ENCODE data around the gene JUP.

JUP gene

DNA sequence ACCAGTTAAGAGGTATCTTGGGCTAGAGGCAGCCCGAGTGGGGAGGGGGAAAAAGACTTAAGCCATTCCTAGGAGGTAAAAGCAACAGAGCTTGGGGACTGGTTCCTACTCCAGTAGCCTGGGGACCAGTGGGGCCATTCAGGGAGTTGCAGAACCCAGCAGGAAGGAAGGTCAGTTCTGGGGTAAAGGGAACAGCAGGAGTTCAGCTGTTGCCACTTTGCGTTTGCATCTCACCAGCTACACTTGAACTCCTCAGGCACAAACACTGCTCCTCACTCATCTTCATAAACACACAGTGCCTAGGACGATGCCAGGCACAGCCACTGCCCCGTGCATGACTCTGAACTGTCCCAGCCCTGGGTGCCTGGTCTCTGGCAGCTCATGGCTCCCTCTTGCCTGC is 56.0 kb downstream of the JUP start:
- DNase-seq (ENCODE audit: low read depth, low spot score) = no peak
- H3K27ac ChIP-seq = no peak overlapping the region

DNA sequence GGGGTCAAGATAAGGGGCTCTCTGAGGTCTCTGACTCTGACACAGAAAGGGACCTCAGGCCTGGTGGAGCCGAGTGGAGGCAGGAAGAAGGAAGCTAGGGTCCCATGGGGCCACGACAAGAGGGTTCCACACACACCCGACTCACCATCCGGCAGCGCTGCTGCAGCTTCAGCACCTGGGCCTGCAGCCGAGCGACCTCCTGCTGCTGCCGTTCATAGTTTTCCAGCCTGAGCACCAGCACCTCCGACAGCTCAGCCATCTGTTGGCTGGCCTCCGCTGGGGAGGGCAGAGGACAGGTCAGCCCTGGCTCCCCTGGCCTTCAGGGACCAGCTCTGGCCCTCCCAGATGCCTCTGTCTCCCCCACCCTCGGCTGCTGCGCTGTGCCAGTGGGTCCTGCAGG is 58.5 kb downstream of the JUP start:
- DNase-seq (ENCODE audit: low read depth, low spot score) = no peak
- H3K27ac ChIP-seq = no peak overlapping the region

DNA sequence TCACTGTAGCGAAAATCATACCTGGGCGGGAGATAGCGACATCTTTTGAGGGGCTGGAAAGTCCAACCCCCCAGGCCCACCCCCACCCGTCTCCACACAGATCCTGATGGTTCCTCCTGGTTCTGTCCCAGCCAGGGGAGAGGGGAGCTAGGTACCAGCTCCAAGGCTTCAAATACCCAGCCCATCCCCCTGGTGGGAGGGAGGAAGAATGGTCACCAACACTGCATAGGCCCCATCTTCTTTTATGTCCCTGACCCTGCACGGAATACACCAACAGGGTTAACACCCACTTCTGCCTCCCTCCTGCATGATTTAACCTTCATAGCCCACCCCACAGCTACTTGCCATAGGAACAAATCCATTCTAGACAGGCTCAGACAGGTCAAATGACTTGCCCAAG is 61.4 kb downstream of the JUP start:
- DNase-seq (ENCODE audit: low read depth, low spot score) = no peak
- H3K27ac ChIP-seq = no peak overlapping the region

DNA sequence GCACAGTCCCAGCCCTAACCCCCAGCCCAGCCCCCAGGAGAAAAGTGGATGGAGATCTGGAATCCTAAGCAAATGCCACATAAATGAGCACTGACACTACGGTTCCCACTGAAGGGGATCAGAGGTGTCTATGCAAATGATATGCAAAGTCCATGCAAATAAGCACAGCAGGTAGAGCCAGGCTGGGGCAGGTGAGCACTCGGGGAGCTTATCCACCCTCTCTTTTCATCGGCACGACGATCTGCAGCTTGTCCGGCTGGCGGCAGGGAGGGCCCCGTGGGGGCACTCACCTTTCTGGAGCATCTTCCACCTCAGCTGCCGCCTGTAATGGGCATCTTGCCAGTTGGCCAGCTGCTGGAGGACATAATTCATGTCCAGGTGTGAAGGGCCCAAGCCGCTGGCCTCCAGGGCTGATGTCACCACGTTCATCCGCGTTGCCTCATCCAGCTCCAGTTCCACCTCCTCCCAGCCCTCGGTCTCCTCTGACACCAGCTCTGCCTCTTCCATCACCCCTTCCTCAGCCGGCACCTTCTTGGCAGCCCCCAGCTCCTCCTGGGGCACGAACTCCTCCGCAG is 61.9 kb downstream of the JUP start:
- H3K27ac ChIP-seq = no peak overlapping the region

DNA sequence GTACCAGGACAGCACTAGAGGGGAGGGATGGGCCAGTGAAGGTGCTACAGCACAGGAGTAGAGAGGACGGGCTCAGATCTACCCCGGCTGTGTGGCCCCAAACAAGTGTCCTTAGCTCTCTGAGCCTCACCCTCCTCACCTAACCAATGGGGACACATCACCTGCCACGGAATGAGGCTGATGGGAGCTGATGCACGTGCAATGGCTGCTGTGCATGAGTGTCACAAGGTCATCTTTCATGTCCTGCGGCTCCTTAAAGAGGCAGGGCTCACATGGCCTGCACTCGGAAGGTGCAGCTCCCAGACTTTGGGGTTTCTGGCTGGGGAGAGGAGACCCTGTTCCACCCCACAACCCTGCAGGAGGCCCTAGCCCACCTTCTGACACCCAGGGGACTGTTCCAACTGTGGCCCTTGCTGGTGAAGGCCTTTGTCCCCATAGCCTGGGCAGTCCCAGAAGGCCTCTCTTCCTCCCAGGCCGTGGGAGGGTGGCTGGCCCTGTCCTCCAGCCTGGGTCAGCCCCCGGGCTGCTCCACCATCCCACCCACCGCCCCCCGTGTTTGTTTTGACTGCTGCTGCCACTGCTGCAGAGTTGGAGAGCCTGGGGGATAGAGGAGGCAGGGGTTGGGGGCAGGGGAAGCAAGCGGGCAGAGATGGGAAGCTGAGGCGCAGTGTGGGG is 62.6 kb downstream of the JUP start:
- no peak overlapping the region for H3K27ac ChIP-seq
- no peak for DNase-seq (ENCODE audit: low read depth, low spot score)

More for the DNA sequence above, 61.9 kb downstream of the JUP start:
- no peak for DNase-seq (ENCODE audit: low read depth, low spot score)

DNA sequence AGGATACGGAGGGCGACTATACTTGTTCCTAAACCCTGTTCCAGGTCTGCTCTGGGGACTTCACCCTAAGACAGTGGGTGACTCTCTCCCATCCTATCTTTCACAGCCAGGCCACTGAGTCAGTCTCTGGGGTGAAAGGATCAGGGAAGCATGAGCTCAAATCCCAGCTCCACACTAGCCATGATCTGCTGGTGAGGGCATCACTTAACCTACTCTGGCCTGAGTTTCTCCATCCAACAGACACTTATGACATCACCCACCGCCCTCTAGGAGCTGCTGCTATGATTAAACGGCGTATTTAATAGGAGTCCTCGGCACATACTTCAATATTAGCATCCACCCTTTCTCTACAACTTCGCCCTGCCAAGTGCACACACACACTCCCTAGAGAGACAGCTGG is 64.3 kb downstream of the JUP start:
- no peak overlapping the region for H3K27ac ChIP-seq
- no peak for DNase-seq (ENCODE audit: low read depth, low spot score)

DNA sequence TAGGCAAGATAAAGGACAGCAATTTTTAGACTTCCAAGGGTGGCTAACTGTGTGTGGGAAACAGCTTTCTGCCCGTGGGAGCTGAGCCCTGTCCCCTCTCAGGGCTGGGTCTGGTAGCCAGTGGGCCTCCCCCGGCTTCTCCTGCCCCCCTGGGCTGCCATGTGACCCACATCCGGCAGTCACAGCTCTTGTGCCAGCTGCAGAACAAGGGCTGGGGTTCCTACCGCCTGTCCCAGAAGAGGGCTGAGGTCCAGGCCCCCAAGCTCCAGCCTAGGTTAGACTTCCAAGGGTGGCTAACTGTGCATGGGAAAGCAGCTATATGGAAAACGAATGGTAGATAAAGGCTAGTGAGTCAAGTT is 68.2 kb downstream of the JUP start:
- no peak for DNase-seq (ENCODE audit: low read depth, low spot score)
- H3K27ac ChIP-seq = peak overlapping the region; percentile 85

DNA sequence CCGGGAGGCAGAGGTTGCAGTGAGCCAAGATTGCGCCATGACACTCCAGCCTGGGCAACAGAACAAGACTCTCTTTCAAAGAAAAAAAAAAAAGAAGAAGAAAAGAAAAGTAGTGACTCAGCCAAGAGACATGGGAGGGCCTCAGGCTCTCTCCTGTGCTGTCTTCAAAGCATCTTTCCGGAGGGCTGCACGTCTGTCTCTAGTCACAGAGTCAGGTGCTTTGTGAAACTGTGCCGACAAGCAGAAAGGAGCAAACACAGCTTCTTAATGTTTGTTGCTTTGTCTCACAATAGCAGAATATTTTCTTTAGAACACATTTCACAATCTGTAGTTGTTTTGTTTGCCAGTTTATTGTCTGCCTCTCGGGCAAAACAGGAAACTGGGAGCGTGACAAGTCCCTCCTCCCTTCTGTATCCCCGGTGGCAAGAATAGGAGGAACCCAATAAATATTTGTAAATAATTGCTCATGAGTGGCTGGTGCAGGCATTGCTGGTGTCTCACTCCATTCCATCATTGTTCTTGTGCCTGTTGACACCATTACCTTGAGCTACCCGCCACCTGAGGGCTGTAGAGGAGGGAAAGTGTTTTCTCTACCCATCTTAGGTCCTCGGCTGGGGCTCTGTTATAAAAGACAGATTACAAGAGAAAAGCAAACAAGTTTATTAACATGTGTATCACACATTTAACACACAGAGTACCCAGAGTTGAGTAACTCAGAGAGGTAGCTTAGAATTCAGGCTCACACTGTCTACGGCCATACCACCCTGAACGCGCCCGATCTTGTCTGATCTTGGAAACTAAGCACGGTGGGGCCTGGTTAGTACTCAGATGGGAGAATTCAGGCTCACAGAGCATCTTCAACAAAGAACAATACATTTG is 68.9 kb downstream of the JUP start:
- H3K27ac ChIP-seq = peak overlapping the region; percentile 85
- peak; percentile 78 for DNase-seq (ENCODE audit: low read depth, low spot score)

DNA sequence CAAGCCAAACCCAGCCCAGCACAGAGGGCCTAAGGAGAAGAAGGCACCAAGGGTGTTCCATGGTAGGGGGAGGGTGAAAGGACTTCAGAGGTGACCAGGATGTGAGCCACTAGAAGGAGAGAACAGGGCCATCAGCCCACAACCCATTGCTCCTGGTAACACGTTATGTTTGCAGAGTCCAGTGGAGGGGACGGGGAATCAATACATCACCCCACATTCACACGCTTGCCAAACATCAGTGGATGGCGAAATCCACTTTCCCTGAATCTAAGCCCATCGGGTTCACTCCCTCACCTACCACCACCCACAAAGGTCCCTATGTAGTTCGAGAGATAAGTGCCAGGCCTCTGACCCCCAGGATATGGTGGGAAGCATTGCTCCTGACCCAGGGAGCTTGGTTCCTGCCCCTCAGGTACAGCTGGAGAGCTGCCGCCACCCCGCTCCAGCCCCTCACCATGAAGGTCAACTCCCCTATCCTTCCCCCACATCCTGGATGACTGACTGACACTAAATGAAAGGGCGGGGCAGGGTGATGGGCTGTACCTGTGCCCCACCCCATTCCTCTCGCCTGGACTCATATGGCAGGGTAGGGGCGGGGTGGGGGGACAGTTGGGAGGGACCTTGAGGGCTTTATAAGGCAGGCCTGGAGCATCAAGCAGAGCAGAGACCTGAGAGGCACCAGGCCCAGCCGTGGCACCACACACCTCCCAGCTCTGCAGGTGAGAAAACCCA is 74.7 kb downstream of the JUP start, which contains the start of gene GAST:
Gene GAST, plus strand, starts transcription at position 663 of the 732 bp plus-strand sequence. CDS start 3,106 bp downstream, outside the sequence.
- DNase-seq (ENCODE audit: low read depth, low spot score) = no peak

DNA sequence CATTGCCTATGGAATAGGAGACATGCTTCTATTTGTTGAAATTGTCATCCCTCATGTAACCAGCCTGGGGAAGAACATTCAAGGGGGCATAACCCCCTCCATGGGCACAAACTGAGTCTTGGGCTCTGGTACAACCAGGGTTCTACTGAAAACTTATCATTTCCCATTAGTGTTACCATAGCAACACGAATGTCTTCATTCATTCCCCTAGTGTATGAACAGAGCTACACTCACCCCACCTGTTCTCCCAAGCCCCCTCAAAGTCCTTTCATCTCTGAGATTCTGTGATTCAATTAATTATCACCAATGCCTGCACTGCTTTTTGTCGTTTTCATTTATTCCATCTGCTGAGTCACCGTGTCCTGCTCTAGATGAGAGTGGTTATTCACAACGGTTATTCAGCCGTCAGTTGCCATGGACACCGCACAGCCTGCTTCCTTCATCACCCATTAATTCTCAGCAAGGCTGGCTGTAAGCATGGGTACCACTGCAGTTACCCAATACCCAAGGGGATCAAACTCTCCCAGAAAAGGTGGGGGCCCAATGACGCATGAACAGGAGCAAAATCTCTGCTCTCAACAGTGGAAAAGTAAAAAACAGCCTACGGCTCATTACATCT is 75.9 kb downstream of the JUP start:
- H3K27ac ChIP-seq = no peak overlapping the region
- no peak for DNase-seq (ENCODE audit: low read depth, low spot score)

More for the DNA sequence above, 74.7 kb downstream of the JUP start, which contains the start of gene GAST:
- H3K27ac ChIP-seq = no peak within 1 kb of the TSS

DNA sequence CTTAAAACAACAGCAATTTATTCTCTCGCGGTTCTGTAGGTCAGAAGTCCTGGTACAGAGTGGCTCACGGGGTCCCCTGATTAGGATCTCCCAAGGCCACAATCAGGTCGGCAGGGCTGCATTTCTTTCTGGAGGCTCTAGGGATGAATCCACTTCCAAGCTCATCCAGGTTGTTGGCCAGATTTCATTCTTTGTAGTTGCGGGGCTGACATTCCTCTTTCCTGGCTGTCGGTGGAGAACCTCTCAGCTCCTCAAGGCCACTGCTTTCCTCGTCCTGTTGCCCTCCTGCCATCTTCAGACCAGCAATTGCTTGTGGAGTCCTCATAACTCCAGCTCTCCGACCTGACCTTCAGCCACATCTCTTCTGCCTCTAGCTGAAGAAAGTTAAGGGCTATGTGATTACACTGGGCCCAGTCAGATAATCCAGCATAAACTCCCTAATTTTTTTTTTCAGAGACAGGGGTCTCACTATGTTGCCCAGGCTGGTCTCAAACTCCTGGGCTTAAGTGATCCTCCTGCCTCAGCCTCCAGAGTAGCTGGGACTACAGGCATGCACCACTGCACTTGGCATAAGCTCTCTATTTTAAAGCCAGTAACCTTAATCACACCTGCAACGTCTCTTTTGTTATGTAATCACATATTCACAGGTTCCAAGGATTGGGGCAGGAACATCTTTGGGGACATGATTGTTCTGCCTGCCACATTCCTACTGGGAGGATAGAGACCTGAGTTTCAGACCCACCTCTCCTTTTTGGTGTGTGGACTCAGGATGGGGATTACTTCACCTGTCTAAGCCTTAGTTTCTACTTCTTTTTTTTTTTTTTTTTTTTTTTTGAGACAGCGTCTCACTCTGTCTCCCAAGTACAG is 78.5 kb downstream of the JUP start:
- no peak for DNase-seq (ENCODE audit: low read depth, low spot score)
- H3K27ac ChIP-seq = no peak overlapping the region

DNA sequence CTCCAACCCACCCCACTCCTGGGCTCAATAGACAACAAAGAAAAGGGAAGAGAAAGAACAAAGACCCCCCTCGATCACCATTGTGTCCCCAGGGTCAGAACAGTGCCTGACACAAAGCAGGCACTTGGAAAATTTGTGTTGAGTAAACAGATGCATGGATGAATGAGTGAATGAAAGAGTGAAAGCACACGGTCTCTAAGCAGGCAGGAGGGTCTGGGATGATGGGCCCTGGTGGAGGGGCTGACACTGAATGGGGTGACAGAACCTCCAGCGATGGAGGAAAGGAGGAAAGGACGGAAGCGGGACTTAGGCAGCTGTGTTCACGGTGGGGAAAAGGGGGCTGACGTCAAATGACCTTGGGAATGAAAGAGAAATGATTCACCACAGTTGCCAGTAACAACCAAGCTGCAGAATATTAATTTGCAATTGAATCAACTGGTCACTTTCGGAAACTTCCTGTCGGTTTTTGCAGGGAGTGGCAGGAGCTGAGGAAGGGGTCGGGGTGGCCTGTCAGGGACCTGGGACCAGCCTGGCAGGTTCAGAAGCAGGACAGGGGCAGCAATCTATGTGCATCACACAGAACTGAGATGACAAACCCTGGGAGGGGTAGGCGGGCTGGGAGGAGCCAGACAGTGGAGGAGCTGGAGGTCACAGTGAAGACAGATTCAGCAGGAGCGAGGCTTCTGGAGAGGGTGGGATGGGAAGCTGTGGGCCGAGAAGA is 81.1 kb downstream of the JUP start:
- DNase-seq (ENCODE audit: low read depth, low spot score) = no peak
- no peak overlapping the region for H3K27ac ChIP-seq

Measured in epithelial cell of prostate (primary cell).